ENCODE measurements around the gene CHAD.

DNA sequence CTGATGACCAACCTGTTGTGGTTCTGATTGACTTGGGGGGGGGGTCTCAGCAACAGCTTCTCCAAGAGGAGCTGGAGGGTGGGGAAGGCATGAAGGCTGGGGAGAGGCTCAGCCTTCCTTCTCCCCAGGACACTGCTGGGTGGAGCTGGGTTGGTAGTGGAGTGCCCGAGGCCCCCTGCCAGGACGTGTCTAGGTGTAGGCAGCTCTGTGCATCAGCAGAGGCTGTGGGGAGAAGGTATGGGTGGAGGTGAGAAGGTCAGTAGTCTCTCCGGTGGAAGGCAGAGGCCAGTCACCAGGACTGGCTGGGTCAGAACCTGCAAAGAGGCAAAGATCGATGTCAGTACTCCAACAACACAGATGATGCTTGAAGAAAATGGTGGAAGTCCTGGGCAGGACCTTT is 3.9 kb downstream of the CHAD start:
- TF ChIP-seq, protein P1, sequence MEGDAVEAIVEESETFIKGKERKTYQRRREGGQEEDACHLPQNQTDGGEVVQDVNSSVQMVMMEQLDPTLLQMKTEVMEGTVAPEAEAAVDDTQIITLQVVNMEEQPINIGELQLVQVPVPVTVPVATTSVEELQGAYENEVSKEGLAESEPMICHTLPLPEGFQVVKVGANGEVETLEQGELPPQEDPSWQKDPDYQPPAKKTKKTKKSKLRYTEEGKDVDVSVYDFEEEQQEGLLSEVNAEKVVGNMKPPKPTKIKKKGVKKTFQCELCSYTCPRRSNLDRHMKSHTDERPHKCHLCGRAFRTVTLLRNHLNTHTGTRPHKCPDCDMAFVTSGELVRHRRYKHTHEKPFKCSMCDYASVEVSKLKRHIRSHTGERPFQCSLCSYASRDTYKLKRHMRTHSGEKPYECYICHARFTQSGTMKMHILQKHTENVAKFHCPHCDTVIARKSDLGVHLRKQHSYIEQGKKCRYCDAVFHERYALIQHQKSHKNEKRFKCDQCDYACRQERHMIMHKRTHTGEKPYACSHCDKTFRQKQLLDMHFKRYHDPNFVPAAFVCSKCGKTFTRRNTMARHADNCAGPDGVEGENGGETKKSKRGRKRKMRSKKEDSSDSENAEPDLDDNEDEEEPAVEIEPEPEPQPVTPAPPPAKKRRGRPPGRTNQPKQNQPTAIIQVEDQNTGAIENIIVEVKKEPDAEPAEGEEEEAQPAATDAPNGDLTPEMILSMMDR (tag by site-specific recombination; IDR thresholded peaks at IDR 0.05), result no peak
- TF ChIP-seq HOXC10 (CRISPR knock-in tag; IDR thresholded peaks at IDR 0.05), result no peak
